ENCODE measurements around the gene EXD2. TPM values are rescaled to one million over a fixed set of nuclear protein-coding genes. Genes with fewer than 3 reads are reported as not detected.
"Not testable (repeated sequence)": the region's sequence is repeated elsewhere in the genome, so short reads cannot be mapped to it uniquely, and the experiment has no call there.

Gene EXD2
- total RNA-seq, 1 experiment from 2014 or later: 20.4 TPM

DNA sequence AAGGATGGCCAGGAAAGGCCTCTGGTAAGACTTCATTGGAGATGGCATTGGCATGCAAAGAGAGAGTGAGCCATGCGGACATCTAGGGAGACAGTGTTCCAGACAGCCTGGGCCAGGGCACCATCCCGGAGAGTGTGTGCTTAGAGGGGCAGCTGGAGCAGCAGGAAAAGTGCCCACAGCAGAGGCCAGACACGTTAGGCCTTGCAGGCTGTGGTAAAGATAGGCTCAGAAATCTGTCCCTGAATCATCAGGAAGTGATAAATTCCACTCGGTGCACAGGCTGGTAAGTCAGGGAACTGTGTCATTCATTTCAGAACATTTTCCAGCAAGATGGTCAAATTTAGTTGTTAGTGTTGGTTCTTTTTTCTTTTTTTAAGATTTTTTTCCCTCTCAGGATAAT lies 77.5 kb downstream of the EXD2 start:
- no peak for DNase-seq (ENCODE audit: low spot score)
- in situ Hi-C loops (cut with HindIII; ENCODE audit: low sequenced_read_pairs): no loop called here

DNA sequence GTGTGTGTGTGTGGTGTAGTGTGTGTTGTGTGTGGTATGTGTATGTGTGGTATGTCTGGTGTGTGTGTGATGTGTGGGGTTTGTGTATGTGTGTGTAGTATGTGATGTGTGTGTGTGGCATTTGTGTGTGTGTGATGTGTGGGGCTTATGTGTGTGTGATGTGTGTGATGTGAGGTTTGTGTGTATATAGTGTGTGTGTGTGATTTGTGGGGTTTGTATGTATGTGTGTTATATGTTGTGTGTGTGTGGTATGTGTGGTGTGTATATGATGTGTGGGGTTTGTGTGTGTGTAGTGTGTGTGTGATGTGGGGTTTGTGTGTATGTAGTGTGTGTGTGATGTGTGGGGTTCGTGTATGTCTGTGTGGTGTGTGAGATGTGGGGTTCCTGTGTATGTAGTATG lies 78.1 kb downstream of the EXD2 start:
- DNase-seq (ENCODE audit: low spot score): no peak
- in situ Hi-C loops (cut with HindIII; ENCODE audit: low sequenced_read_pairs): no loop called here

DNA sequence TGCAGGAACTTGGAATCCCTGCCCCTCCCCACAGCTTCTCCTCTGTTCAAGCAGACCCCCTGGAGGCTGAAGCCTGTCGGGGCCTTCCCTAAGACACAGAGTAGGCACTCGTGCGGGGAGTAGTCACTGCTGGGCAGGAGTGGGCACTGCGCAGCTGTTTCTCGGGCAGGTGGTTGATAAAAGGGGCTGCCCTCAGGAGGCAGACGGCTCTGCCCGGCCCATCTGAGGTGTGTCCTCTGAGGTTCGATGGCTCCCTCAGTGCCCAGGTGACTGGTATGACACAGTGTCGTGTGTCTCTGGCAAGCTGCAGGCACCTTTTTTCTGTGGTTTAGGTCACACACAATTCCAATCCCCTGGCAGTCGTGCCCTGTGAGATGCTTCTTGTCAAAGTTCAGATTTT lies 78.8 kb downstream of the EXD2 start:
- DNase-seq (ENCODE audit: low spot score): no peak
- in situ Hi-C loops (cut with HindIII; ENCODE audit: low sequenced_read_pairs): no loop called here

DNA sequence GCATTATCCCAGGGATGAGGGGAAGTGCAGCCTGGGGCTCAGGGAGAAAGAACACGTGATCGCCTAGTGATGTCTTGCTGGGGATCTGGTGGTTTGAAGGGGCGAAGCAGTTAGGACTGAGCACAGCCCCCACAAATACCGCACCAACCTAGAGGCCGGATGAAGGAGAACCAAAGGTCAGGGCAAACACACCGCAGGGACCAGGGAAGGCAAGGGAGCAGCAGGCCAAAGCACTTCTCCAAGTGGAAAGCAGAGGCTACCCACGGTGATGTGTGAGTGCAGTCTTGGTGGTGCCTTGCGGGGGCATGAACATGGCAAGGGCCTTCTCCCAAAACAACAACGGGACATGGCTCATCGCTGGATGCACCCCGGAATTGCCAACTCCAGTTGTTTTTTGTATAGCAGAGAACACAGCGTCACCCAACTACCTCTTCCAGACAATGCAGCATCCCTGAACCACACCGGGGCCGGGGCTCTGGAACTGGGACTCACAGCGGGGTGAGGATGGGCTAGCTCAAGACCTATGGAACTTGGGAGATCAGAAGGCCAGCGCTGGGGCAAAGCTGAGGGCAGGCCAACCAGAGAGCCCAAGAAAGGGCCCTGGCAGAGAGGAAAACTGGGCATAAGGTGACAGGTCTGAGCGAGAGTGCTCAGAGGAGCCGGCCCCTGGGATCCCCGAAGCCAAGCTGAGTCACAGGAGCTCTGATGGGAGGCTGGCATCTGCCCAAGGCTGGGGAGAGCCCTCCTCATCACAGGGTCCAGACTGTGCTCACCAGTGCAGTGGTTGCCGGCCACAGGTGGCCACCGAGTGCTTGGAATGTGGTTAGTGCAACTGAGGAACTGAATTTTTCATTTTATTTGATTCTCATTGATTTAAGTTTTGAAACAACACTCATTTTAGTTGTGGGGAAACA lies 79.8 kb downstream of the EXD2 start:
- DNase-seq (ENCODE audit: low spot score): no peak
- in situ Hi-C loops (cut with HindIII; ENCODE audit: low sequenced_read_pairs): no loop called here

DNA sequence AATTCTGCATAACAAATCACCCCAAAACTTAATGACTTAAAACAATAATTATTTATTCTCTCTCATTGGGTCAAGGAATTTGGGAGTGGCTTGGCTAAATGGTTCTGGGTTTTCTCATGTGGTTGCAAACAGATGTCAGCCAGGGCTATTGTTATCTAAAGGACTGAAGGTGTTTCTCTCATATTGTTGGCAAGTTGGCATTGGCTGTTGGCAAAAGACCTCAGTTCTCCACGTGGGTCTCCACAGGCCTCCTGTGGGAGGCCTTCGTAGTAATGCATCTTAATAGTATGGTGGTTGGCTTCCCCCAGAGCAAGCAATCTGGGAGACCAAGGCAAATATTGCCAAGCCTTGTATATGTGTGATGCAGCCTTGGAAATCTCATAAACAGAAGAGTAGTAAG lies 83.0 kb downstream of the EXD2 start:
- in situ Hi-C loops (cut with HindIII; ENCODE audit: low sequenced_read_pairs): no loop called here
- DNase-seq (ENCODE audit: low spot score): no peak

DNA sequence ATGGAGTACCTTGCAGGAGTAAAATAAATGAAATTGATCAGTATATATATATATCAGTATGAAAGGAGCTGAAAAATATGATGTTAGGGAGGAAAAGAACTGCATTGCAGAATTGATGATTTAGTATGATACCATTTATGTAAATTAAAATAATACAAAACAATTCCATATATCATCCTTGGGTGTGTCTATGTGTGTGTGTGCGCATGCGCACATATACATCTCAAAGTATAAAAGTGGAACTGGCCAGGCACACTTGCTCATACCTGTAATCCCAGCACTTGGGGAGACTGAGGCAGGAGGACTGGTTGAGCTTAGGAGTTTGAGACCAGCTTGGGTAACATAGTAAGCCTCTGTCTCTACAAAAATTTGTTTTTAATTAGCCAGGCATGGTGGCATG lies 84.0 kb downstream of the EXD2 start:
- in situ Hi-C loops (cut with HindIII; ENCODE audit: low sequenced_read_pairs): no loop called here
- DNase-seq (ENCODE audit: low spot score): no peak

DNA sequence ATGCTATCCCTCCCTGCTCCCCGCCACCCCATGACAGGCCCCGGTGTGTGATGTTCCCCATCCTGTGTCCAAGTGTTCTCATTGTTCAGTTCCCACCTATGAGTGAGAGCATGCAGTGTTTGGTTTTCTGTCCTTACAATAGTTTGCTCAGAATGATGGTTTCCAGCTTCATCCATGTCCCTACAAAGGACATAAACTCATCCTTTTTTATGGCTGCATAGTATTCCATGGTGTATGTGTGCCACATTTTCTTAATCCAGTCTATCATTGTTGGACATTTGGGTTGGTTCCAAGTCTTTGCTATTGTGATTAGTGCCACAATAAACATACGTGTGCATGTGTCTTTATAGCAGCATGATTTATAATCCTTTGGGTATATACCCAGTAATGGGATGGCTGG lies 86.1 kb downstream of the EXD2 start:
- DNase-seq (ENCODE audit: low spot score); in situ Hi-C loops (cut with HindIII; ENCODE audit: low sequenced_read_pairs): not testable (repeated sequence)

DNA sequence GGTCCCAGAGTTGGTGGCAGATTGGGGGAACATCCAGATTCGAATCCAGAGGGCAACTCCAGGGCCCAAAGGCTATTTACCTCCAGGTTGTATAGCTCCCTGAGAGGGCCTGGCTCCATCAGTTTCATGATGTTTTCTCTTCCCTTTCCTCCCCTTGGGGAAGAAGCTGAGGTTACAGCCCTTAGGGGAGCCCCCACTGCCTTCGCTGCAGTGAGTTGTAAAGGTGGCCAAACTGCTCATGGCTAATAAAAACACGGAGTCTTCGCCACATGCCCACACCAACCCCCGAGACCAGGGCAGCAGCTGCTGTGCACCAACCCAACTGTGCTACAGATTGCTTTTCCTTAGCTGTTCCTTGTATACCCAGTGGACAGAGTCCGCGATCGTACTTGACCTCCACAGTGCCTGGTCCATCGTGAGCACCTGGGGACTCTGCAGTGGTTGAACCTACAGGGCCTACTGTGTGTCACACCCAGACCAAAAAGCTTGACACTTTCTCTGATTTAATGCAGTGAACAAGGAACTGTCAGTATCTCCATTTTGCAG lies 89.5 kb downstream of the EXD2 start:
- in situ Hi-C loops (cut with HindIII; ENCODE audit: low sequenced_read_pairs): no loop called here
- no peak for DNase-seq (ENCODE audit: low spot score)

DNA sequence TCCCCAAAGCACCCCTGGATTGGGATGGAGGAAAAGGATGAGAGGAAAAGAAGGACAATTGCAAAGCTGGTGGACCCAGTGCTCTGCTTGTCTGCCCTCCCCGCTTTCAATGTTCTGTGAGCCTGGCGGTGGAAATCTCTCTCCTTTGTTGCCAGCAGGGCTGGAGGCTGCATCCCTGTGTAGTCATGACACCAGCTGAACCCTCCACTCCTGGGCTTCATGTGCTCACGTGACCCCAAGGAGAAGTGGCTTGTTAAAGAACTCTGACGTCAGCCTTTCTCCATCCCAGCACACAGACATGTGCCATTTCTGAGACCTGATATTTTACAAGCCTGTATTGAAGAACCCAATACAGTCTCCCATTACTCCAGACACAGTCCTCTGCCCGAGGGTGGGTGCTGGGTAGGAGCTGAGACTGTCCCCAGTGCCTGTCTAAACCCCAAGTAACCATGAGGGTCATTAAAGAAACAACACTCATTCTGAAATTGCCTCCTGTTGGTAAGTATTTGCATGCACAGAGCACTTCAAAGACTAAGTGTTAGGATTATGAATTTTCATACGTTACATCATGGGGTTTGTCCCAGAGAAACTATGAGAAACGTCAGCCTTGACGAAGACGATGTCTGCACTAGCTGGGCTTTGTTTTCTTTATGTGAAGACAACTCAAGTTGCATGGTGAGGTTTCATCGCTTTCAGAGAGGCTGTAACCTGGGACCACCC lies 90.3 kb downstream of the EXD2 start:
- no peak for DNase-seq (ENCODE audit: low spot score)
- in situ Hi-C loops (cut with HindIII; ENCODE audit: low sequenced_read_pairs): no loop called here

DNA sequence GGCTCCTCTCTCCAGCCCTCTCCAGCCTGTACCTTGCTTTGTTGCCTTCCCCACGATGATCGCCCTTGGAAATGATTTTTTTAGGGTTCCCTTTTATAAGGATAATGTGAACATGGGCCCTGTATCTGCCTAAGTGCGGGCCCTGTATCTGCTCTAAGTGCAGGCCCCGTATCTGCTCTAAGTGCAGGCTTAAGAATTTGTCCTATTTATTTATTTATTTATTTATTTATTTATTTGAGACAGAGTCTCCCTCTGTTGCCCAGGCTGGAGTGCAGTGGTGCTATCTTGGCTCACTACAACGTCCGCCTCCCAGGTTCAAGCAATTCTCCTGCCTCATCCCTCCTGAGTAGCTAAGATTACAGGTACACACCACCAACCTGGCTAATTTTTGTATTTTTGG lies 91.2 kb downstream of the EXD2 start:
- in situ Hi-C loops (cut with HindIII; ENCODE audit: low sequenced_read_pairs): no loop called here

DNA sequence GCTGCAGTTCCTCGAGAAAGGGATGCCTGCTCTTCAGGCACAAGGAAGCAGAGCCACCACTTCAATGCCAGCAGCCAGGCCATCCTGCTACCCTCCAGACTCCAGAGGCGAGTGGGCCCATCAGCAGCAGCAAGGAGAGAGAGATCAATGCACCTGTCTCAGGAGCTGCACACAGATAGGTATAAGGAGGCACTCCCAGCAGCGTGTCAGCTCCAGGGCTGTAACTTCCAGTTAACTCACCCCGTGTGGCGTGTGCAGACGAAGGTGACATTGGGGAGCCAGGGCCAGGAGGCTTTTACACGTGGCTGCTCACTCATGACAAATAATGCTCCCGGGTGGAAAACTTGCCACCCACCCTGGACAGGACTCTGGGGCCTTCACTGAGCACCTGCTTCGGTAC lies 92.9 kb downstream of the EXD2 start:
- no peak for DNase-seq (ENCODE audit: low spot score)
- in situ Hi-C loops (cut with HindIII; ENCODE audit: low sequenced_read_pairs): no loop called here

More for the DNA sequence above, 91.2 kb downstream of the EXD2 start:
- DNase-seq (ENCODE audit: low spot score): no peak

DNA sequence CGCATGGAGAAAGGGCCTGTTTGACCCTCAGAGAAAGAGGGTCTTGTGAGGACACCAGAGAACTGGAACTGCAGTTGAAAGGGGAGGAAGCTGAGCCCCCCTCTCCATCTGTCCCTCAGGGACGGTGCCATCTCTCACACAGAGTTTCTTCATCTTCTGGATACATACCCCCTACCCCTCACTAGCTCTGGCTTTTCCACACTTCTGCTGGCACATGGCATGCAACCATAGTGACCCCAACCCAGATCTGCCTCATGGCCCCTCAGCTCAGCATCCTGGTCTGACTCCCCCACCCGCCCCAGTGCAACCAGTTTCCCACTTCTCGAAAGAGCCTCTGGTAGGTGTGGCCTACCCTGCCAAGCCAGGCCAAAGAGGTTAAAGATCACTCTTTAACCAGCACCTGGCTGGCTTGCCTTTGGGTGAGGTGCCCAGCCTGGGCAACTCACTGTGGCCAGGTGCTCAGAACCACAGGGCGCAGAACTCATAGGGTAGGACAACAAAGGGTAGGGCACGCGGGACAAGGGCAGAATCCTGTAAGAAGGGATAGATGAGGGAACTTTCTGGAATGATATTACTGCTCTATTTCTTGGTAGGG lies 94.5 kb downstream of the EXD2 start:
- no peak for DNase-seq (ENCODE audit: low spot score)
- in situ Hi-C loops (cut with HindIII; ENCODE audit: low sequenced_read_pairs): no loop called here

DNA sequence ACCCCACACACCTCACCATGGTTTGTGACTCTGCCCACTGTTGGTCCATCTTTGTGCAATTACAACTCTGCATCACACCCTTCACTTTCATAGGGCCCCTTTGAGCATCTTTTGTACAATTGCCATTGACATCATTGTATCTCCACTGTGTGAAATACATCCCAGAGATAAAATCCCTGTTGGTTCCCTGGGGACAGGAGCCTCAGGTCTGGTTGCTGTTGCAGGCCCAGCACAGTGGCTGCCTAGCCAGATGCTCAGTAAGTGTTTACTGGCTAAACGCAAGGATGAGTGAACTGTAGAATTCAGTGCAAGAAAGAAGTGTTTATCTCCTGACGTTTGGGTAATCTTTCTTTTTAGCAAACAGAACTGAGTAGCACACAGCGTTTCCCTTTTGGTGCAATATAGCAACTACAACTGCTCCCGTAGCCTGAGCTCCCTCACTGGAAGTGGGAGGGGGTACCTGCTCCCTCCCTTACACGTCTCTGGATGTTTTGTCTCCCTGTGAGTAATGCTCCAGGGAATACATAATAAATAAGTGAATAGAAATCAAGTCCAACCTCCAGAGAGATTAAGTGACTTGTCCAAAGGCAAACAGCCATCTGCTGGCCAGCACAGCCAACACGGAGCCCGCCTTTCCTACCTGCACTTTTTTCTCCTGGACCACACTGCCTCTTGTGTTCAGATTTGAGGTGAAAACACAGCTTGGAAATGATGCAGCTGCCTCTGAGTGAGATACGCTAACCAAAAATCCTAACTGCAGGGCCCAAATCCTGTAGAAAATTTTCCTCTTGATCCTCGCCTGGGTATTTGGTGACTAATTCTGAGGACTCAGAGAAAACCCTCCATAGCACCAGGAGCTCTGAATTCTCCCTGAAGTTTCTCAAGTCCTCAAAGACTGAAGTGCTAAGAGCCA lies 96.1 kb downstream of the EXD2 start:
- DNase-seq (ENCODE audit: low spot score): peak; percentile 59
- in situ Hi-C loops (cut with HindIII; ENCODE audit: low sequenced_read_pairs): no loop called here

DNA sequence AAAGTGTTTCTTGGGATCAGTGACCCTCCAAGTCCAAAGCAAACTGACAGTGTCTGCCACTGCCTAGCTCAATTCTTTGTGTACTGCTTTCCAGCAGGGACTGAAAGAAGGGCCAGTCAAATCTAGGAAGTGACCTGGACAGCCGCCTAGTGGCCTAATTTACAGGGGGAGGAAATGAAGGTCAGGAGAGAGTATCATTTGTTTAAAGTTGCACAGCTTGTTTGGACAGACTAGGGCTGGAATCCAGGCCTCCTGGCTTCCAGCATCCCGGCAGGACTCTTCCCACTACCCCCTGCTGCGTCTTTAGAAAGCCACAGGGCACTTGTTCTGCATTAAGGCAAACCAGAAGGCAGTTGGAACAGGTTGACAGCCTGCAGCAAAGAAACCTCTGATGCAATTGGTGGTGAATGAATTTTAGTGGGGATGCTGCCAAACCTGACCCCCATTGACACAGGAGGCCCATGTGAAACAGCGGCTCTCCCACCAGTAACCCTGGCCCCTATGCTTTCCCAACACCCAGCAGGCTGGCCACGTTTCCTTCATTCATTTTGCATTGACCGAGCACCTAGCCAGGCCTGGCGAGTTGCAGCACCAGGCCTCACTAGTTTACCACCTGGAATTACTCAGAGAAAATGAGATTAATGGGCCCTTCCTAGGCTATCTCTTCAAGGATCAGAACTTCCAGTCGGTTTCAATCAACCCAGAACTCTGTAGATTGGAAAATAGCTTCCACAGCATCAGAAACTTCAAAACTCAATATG lies 96.9 kb downstream of the EXD2 start:
- in situ Hi-C loops (cut with HindIII; ENCODE audit: low sequenced_read_pairs): no loop called here
- peak; percentile 77 for DNase-seq (ENCODE audit: low spot score)

DNA sequence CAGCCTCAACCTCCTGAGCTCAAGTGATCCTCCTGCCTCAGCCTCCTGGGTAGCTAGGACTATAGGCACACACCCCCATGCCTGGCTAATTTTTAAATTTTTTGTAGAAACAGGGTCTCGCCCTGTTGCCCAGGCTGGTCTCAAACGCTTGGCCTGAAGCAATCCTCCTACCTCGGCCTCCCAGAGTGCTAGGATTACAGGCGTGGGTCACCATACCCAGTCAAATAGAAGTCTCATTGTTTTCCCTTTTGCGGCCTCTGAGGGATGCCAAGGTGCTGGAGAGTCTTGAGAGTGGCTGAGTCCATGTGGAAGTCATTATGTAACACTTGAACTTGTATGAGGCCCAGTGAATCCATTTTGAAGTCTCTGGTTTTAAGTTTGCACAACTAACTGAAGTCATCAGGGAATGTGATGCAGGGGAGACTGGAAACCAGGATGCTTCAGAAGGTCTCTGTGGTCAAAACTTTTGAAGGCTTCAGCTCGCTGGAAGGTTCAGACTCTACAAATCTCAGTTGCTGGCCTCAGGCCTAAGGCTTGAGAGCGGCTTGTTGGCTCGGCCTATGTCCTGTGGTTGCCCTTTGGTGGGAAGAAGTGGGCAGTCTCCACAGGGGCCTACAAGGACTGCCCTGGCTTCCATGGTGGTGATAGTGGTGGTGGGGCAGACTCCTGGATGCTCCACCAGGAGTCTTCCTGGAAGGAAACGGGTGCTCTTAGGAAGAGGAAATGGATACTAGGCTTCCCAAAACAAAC lies 97.8 kb downstream of the EXD2 start:
- no peak for DNase-seq (ENCODE audit: low spot score)
- in situ Hi-C loops (cut with HindIII; ENCODE audit: low sequenced_read_pairs): no loop called here

DNA sequence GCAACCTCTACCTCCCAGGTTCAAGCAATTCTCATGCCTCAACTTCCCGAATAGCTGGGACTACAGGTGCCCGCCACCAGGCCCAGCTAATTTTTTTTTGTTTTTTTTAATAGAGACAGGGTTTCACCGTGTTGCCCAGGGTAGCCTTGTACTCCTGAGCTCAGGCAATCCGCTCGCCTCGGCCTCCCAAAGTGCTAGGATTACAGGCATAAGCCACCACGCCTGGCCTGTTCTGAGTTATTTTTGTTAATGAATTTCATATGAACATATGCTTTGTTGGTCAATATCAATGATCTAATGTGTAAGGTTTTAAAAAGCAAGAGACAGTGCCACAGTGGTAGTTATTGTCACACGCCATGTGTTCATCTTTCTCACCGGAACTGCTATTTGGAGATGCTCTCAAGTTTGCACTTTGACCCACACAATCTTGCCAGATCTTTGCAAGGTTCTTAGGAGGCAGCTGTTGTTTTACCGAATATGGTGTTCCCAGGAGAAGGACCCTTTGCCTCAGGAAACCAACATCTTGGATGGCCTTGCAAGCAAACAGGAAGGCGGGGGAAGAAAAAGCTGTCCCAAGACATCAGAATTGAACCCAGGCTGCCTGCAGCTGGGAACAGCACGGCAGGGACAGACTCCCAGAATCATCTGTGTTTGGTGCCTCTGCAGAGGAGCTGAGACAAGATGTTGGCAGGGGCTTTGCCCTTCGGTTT lies 98.7 kb downstream of the EXD2 start:
- in situ Hi-C loops (cut with HindIII; ENCODE audit: low sequenced_read_pairs): no loop called here
- DNase-seq (ENCODE audit: low spot score): no peak

DNA sequence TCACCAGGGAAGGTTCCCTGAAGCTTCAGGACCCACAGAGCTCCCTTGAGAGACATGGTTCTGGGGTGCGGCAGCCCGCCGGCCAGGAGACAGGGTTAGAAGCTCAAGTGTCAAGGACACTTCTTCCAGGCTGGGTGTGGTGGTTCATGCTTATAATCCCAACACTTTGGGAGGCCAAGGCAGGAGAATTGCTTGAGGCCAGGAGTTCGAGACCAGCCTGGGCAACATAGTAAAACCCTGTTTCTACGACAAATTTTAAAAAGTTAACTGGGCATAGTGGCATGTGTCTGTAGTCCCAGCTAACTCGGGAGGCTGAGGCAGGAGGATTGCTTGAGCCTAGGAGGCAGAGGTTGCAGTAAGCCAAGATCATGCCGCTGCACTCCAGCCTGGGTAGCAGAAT lies 99.6 kb downstream of the EXD2 start:
- in situ Hi-C loops (cut with HindIII; ENCODE audit: low sequenced_read_pairs); DNase-seq (ENCODE audit: low spot score): not testable (repeated sequence)

Measured in G401 (cell line).